HG02610 (cell line): ENCODE data around the gene PHRF1.

Source experiments
- ATAC-seq: cut with Tn5 transposase; IDR thresholded peaks from one replicate; pipeline ENCODE4 v1.9.1; 2021; ENCODE audit warnings: mild to moderate bottlenecking, moderate library complexity; ENCODE audit not compliant: unreplicated experiment

The PHRF1 gene

GRCh38 chr11:595400-595799 is 19.1 kb downstream of the PHRF1 start:
- ATAC-seq = no peak

- ATAC-seq = no peak
Measured at GRCh38 chr11:596374-596773, 20.1 kb downstream of the PHRF1 start.

GRCh38 chr11:597166-597725 is 21.0 kb downstream of the PHRF1 start:
- ATAC-seq = no peak

- ATAC-seq = no peak
Measured at GRCh38 chr11:598005-598680, 21.9 kb downstream of the PHRF1 start.

- no peak for ATAC-seq
Measured at GRCh38 chr11:601573-602245, 25.4 kb downstream of the PHRF1 start.

GRCh38 chr11:603154-603553 is 26.9 kb downstream of the PHRF1 start:
- ATAC-seq = no peak

- ATAC-seq = no peak
Measured at GRCh38 chr11:605286-606129, 29.2 kb downstream of the PHRF1 start.

GRCh38 chr11:606245-606644 is 30.0 kb downstream of the PHRF1 start:
- ATAC-seq = no peak

GRCh38 chr11:607020-607780 is 30.9 kb downstream of the PHRF1 start:
- ATAC-seq = no peak

- no peak for ATAC-seq
Measured at GRCh38 chr11:607971-608659, 31.8 kb downstream of the PHRF1 start.

- ATAC-seq = no peak
Measured at GRCh38 chr11:608791-609251, 32.6 kb downstream of the PHRF1 start.

GRCh38 chr11:609341-609811 is 33.1 kb downstream of the PHRF1 start:
- no peak for ATAC-seq

- no peak for ATAC-seq
Measured at GRCh38 chr11:610146-610801, 34.0 kb downstream of the PHRF1 start.

GRCh38 chr11:611001-611996 is 35.0 kb downstream of the PHRF1 start:
- ATAC-seq = no peak

GRCh38 chr11:612201-612960 is 36.1 kb downstream of the PHRF1 start:
- ATAC-seq = no peak

GRCh38 chr11:612961-613300 is 36.7 kb downstream of the PHRF1 start:
- no peak for ATAC-seq

- no peak for ATAC-seq
Measured at GRCh38 chr11:613369-613968, 37.2 kb downstream of the PHRF1 start.
